GM20431 (cell line): ENCODE data around the gene TBX21.
"Not testable (repeated sequence)": the region's sequence is repeated elsewhere in the genome, so short reads cannot be mapped to it uniquely, and the experiment has no call there.

Source experiments
- in situ Hi-C: fragments of 300-500 bp; cut with MseI, MboI; formaldehyde crosslinking; loops from one replicate; pipeline ENCODE4 v1.15.0; 2020; ENCODE audit warnings: low sequenced_read_pairs; ENCODE audit not compliant: unreplicated experiment

TBX21 gene

DNA sequence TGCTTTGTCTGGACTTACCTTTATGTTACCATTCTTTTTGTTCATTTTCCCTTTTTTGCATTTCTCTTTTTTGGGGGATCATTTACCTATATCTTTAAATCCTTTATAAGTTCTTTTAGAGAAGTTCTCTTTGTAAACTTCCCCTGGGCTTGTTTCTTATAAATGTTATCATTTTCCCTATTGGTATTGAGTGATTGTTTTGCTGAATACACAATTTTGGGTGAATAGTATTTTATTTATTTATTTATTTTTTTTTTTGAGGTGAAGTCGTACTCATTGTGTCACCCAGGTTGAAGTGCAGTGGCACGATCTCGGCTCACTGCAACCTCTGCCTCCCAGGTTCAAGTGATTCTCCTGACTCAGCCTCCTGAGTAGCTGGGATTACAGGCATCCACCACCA is 18.4 kb downstream of the TBX21 start:
- in situ Hi-C loops = no loop called here

GRCh38 chr17:47757386-47757785 is 24.4 kb downstream of the TBX21 start:
- in situ Hi-C loops = no loop called here

DNA sequence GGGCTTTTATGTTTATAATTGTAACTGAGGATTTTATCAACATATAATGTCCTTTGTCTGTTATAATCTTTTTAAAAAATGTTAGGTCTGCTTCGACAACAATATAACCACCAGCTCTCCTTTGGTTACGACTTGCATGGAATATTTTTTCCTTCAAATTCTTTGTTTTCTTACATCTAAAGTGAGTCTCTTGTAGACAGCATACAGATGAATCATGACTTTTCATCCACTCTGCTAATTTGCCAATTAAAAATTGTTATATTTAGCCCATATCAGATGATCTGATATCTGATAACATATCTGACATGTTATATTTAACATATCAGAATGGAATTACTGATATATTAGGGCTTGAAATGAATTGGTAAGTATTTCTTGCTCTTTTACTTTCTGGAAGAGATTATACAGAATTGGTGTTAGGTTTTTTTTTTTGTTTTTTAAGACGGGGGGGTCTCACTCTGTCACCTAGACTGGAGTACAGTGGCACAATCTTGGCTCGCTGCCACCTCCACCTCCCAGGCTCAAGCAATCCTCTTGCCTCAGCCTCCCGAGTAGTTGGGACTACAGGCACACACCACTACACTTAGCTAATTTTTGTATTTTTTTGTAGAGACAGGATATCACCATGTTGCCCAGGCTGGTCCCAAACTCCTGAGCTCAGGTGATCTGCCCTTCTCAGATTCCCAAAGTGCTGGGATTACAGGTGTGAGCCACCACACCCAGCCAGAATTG is 27.5 kb downstream of the TBX21 start:
- in situ Hi-C loops = no loop called here

- in situ Hi-C loops = no loop called here
Observed at GRCh38 chr17:47762728-47763127, 29.7 kb downstream of the TBX21 start.

- in situ Hi-C loops = no loop called here
Observed at GRCh38 chr17:47763913-47764582, 31.0 kb downstream of the TBX21 start.

- in situ Hi-C loops = not testable (repeated sequence)
Observed at GRCh38 chr17:47773649-47774048, 40.6 kb downstream of the TBX21 start.

DNA sequence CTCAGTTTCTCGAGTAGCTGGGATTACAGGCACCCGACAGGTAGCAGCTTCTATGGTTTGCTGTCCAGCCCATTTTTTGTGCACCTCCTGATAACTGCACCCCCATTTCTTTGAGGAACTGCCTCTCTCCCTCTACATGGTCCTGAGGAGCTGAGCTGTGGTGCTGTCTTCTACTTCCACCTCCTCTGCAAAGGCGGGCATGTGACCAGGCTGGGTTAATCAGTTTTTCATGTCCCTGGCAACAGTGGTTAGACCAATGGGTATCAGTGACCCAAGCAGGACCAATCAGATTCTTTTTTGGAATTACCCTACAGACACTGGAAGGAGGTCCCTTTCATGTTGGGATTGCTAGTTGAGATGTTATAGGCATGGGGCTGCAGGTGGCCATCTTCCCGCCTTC is 41.3 kb downstream of the TBX21 start:
- in situ Hi-C loops = no loop called here

GRCh38 chr17:47774987-47775580 is 42.0 kb downstream of the TBX21 start:
- in situ Hi-C loops = no loop called here

DNA sequence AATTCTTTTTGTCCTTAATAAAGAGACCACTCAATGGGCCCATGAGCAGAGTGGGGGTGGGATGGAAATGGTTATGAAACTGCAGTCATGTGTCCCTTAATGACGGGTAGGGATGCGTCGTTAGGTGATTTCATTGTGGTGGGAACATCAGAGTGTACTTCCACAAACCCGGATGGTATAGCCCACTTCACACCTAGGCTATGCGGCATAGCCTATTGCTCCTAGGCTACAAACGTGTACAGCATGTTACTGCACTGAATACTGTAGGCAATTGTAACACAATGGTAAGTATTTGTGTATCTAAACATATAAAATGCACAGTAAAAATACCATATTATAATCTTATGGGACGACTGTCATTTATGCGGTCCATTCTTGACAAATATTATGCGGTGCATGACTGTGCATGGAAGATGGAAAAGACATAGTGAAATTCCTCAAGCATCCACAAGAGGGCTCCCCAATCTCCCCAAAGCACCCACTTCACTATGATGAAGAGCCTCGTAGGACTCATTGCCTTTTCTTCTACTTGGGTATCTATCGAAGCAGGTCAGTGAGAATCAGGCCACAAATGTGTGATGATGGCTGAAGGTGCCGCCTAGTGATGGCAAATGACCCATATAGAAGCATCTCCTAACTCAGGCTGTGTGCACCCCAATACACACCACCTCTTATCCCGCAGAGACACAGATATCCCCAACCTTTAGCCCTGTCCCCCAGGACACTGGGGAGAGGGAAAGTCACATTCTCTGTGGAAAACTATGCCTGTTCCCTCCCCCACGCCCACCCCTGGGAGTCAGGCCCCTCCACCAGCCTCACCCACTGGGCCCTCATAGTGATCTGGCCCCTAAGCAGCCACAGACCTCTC is 43.5 kb downstream of the TBX21 start:
- in situ Hi-C loops = no loop called here

GRCh38 chr17:47778184-47778635 is 45.2 kb downstream of the TBX21 start:
- in situ Hi-C loops = no loop called here

DNA sequence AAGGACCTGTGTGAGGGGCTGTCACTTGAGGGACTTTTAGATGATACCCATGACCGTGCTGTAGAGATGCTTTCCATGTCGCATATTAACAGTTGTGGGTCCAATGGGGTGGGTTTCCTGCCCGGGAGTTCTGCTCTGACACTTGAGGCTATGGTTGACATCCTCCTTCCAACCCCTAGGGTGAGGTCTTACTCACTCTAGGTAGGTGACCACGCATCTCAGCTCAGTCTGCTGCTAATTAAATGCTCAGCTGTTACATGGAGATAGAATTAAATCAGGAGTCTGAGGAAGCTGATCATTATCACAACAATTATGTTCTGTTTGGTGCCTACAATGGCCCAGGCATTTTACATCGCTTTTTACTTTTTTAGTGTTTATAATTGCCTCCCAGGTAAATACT is 48.4 kb downstream of the TBX21 start:
- in situ Hi-C loops = no loop called here

DNA sequence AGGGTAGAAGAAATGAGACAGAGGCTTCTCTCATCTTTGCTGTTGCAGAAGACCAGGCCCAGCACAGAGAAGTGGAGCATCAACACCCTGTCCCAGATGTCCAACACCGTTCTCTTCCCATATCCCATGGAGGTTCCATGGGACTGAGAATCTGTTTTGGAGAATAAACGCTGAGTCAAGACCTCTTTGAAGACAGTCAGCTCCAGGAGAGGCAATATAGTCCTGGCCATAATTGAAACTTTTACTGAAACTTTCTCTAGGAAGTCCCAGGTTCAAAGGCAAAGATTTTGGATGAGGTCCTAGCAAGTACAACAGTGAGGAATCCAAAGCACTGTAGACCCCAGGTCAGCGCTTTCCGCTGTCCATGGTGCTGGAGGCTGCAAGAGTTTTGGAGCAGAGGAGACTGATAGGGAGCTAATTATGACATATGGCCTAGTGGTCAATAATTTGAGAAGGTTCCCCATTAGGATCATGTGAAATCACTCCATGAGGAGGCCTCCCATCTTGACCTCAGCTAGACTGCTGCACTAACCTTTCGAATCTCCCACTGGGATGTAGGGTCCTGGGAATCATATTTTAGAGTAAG is 52.6 kb downstream of the TBX21 start:
- in situ Hi-C loops = no loop called here

DNA sequence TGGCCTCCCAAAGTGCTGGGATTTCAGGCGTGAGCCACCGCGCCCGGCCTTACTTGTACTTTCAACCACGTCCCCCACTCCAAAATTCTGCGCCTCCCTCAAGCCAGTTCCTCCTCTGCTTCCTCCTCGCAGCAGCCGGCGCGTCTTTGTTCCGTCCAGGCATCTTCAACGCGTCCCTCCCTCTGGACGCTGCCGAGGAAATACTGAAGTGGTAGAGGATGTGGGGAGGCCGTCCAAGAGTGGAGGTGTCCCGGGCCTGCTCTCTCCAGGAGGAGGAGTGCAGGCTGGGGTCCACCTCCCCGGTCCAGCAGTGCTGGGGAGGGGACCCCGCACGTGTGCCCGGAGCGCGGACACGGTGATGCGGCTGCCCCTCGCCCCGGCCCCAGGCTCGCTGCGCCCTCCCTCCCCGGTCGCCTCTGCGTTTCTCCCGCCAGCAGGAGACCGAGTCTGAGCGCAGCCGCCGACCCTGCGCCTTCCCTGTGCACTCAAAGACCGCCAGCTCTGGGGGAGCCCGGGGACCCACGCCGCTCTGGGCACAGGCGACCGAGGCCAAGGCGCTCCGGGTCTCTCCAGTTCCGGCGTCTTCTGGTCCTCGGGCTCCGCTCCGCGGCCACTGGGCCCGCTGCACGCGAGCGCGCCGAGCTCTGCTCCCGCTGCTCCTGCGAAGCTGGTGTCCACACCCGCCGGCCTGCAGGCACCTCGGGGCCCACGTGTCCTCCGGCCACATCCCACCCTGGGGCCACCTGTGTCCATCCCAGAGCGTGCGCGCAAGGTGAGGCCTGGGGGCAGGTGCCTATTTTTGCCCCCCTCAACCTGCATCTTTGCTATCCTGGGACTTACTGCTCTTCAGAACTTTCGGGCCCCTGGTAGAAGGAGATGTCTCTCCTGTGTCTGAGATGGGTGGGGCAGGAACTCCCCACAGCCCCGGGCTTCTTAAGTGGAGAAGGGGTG is 56.9 kb downstream of the TBX21 start:
- in situ Hi-C loops = no loop called here

DNA sequence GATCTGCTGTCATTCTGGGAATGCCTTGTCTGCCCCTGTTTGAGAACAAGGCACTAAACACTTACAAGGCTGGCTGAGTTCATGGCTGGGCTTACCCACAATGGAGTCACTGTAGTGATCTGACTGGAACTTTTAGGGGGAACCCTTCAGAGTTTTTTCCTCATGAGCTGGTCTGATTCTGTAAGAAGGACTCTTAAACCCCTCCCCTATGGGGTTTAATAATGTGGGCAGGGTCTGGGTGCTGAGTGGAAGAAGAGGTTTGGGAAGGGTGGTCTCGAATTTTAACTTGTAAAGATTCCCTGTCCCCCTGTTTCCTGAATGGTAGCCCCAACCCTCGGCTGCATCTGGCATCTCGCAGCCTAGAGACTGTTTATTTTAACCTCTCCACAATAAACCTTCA is 58.0 kb downstream of the TBX21 start:
- in situ Hi-C loops = no loop called here

DNA sequence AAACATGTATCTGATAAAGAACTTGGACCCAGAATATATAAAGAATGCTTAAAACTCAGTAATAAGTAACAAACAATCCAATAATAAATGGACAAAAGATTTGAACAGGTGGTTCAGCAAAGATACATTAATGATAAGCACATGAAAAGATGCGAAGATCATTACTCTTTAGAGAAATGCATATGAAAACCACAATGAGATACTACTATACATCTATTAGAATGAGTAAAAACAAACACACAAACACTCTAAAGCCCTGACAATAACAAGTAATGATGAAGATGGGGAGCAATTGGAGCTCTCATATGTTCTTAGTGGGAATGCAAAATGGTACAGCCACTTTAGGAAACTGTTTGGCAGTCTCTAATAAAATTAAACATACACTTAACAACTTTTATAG is 59.4 kb downstream of the TBX21 start:
- in situ Hi-C loops = no loop called here

- in situ Hi-C loops = no loop called here
Observed at GRCh38 chr17:47792979-47793378, 59.9 kb downstream of the TBX21 start.
